Activated CD4-positive, alpha-beta memory T cell treated with anti-CD3 and anti-CD28 coated beads for 36 hours (primary cell): Measurements from ENCODE around the gene MRPL17. TPM values are rescaled to one million over a fixed set of nuclear protein-coding genes. Genes with fewer than 3 reads are reported as not detected.
"Not testable (repeated sequence)": the region's sequence is repeated elsewhere in the genome, so short reads cannot be mapped to it uniquely, and the experiment has no call there.

Source experiments
- CTCF ChIA-PET: fragments of 350-600 bp; sonication (Branson Sonifier 250); formaldehyde crosslinking; loops from one replicate; lab custom pipeline; 2021; ENCODE audit warnings: antibody characterized with exemption, inconsistent platforms; lab: Charles Lee
- POLR2A ChIA-PET: fragments of 350-600 bp; sonication (Branson Sonifier 250); formaldehyde crosslinking; loops from one replicate; lab custom pipeline; 2021; ENCODE audit warnings: antibody characterized with exemption; lab: Charles Lee
- DNase-seq: peaks from one replicate; pipeline ENCODE4 v3.0.0-alpha.2; 2020
- H3K27ac Mint-ChIP-seq: one replicate; pipeline ENCODE4 v1.8.0; 2021; ENCODE audit warnings: mixed read lengths
- H3K27me3 Mint-ChIP-seq: one replicate; pipeline ENCODE4 v1.8.0; 2021; ENCODE audit warnings: mixed read lengths
- H3K36me3 Mint-ChIP-seq: one replicate; pipeline ENCODE4 v1.8.0; 2021; ENCODE audit warnings: mixed read lengths
- H3K4me1 Mint-ChIP-seq: one replicate; pipeline ENCODE4 v1.8.0; 2021; ENCODE audit warnings: low read depth, mixed read lengths
- H3K4me3 Mint-ChIP-seq: one replicate; pipeline ENCODE4 v1.8.0; 2021; ENCODE audit warnings: mild to moderate bottlenecking, mixed read lengths
- H3K9me3 Mint-ChIP-seq: one replicate; pipeline ENCODE4 v1.8.0; 2021; ENCODE audit warnings: mixed read lengths
- intact Hi-C: fragments of 100-400 bp; cut with micrococcal nuclease; formaldehyde crosslinking; loops from one replicate; pipeline ENCODE4 v1.15.1; 2023
- total RNA-seq, 2 experiments: library from RNA; stranded (reverse); gene quantifications; one replicate each; pipeline ENCODE4 v1.2.3, GENCODE V29; 2021

MRPL17 gene
- 100 to 1,000 TPM in 1 of 2 experiments, 10 to 100 TPM in 1; 98.5 to 102 TPM for total RNA-seq

DNA sequence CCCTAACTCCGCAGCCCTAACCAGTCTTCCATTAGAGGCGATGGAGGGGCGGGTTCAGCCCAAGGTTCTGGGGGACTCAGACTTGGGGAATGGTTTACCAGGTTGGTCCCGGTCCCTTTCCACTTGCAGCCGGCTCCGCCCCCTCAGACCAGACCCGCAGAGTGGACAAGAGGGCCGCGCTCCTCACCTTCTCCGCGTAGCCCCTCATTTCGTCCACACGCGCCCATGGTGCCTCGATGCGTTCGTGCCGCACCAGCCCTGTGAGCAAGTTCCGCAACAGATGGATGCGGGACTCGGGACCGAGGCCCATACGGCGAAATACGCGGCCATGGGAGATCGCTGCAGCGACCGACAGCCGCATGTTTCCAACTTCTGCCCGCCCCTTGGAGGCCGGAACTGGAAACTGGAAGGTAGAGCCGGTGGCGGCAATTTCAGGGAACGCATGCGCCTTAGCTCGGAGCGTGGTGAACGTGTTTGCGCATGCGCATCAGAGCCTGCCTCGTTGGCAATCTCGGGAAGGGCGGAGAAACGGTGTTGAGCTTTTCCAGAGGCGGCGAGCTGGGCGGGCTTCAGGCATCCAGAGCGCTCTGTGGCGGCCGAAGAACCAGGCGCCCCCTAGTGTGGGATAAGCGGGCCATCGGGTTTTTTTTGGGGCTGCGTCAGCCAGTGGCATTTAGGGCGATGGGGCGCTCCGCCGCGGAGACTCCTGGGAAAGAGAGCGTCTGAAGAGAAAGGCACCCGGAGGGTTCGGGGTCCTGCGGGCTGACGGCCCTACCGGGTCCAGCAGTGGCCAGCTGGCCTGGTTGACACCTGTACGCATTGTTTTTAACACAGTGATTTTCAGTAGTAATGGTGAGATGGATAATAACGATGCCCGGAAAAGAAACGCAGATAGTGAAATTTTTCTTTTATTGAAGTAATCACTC lies at the start of gene MRPL17:
TSS of gene MRPL17 (minus strand) at position 405 of the 926 bp plus-strand sequence. CDS start at position 361, 44 bp downstream.
- CTCF ChIA-PET: interaction anchor here (0.6 to 3.9 kb wide), 45 partner anchors 10 to 304 kb away, joined by 3 to 36 read pairs (median 5); partner anchors contain the start of genes APBB1, ARFIP2, ILK and RRP8
- DNase-seq: peak; percentile 100
- Mint-ChIP-seq H3K27ac (peak within 1 kb of the TSS; percentile 95), H3K4me1 (peaks cover 36% of the 10 kb centered on the region), H3K36me3 (peaks cover 37% of the 10 kb centered on the region), H3K9me3 (no peaks in the 10 kb centered on the region), H3K27me3 (no peaks in the 10 kb centered on the region), H3K4me3 (peak within 1 kb of the TSS; percentile 99)
- intact Hi-C loops: loop anchor here (1.0 to 10.0 kb wide), 12 partner anchors 11 to 449 kb away; partner anchors contain the start of genes APBB1, ARFIP2, FHIP1B and TIMM10B
- POLR2A ChIA-PET: interaction anchor here (0.8 to 2.7 kb wide), 19 partner anchors 13 to 293 kb away, joined by 3 to 20 read pairs (median 3); partner anchors contain the start of genes ILK, RRP8, SMPD1 and TPP1

DNA sequence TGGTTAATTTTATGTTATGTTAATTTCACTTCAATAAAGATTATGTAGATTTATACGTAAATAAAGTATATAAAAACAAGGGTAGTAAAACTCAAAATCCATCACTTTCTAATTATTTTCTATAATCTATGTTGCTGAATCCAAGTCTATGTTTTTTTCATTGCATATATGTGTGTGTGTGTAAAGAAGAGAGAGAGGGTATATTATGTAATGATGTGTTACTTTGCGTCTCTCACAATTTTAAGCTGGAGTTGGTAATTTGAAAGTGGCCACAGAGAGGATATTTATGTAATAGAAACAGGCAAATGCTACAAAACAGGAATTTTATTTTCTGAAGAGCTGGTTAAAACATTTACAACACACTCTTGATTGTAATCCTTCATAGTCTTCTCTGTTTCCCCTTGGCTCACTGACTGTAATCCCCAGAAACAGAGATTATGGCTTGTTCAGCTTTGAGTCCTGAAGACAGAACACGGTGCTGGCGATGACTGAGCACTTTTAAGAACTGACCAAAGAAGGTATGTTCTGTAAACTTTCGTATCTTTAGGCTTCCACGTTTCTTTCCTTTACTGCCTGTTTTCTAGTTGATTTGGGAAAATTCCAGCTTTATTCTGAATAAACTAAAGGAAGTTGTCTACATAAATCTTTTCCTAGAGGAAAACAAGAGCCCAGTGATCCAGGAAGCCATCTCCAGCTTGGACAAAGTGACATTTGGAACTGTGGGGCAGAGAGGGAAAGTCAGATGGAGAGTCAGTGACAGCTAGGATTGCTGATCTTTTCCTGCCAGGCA lies 45.0 kb upstream of the MRPL17 start:
- no peak overlapping the region for H3K4me3 Mint-ChIP-seq
- peaks cover 5% of the 10 kb centered on the region for H3K9me3 Mint-ChIP-seq
- H3K27me3 Mint-ChIP-seq: no peaks in the 10 kb centered on the region
- POLR2A ChIA-PET: interaction anchor here (0.6 to 1.3 kb wide), 2 partner anchors 21 to 34 kb away, joined by 4 read pairs; no protein-coding TSS in a partner anchor
- peaks cover 77% of the 10 kb centered on the region for H3K4me1 Mint-ChIP-seq
- intact Hi-C loops: no loop called here
- CTCF ChIA-PET: interaction anchor here (0.8 to 4.2 kb wide), 6 partner anchors 9 to 30 kb away, joined by 3 to 39 read pairs (median 10); no protein-coding TSS in a partner anchor
- peak overlapping the region; percentile 52 for H3K27ac Mint-ChIP-seq
- H3K36me3 Mint-ChIP-seq: peaks cover 23% of the 10 kb centered on the region
- no peak for DNase-seq

DNA sequence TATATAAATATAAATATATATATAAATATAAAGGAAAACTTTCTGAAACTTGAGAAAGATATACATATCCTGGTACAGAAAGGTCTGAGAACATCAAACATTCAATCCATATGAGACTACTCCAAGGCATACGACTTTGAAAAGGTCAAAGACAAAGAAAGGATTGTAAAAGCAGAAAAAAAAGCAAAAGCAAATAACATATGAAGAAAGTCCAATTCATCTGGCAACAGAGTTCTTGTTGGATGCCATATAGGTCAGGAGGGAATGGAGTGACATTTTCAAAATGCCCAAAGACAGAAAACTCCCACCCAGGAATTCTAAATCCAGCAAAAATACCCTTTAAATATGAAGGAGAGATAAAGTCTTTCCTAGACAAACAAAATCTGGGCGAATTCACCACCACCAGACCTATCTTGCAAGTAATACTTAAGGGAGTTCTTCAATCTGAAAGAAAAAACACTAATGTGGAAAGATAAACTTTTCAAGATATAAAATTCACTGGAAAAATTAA lies 42.3 kb upstream of the MRPL17 start:
- intact Hi-C loops: no loop called here
- H3K9me3 Mint-ChIP-seq: peaks cover 2% of the 10 kb centered on the region
- POLR2A ChIA-PET: interaction anchor here (1.0 kb wide), 1 partner anchor 8 kb away, joined by 3 read pairs; no protein-coding TSS in a partner anchor
- no peak overlapping the region for H3K4me3 Mint-ChIP-seq
- H3K27ac Mint-ChIP-seq: peak overlapping the region; percentile 61
- DNase-seq: no peak
- peaks cover 88% of the 10 kb centered on the region for H3K4me1 Mint-ChIP-seq
- no peaks in the 10 kb centered on the region for H3K27me3 Mint-ChIP-seq
- CTCF ChIA-PET: interaction anchor here (0.8 to 0.9 kb wide), 2 partner anchors 14 to 30 kb away, joined by 3 to 5 read pairs; no protein-coding TSS in a partner anchor
- H3K36me3 Mint-ChIP-seq: peaks cover 37% of the 10 kb centered on the region

DNA sequence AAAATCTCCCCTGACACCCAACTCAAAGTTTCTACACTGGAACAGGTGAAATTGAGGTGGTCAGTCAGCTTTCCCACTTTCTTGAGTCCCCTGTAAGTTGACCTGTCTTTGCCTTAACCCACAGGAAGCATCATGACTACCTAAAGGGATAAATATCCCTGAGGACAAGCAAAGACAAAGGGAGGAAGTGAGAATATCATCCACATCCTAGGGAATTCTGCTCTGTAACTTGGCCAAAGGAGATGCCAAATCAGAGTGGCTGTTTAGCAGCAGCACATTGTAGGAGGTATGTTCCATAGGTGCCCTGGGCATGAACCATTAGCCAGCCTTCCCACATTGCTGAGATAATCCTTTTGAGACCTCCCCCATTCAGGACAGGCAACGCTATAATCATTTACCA lies 40.9 kb upstream of the MRPL17 start:
- no peak for DNase-seq
- no peaks in the 10 kb centered on the region for H3K27me3 Mint-ChIP-seq
- H3K4me3 Mint-ChIP-seq: no peak overlapping the region
- CTCF ChIA-PET: interaction anchor here (0.6 to 3.6 kb wide), 4 partner anchors 13 to 33 kb away, joined by 3 to 14 read pairs (median 4); no protein-coding TSS in a partner anchor
- intact Hi-C loops: no loop called here
- H3K4me1 Mint-ChIP-seq: peaks cover 92% of the 10 kb centered on the region
- POLR2A ChIA-PET: no interaction called here
- no peak overlapping the region for H3K27ac Mint-ChIP-seq
- peaks cover 4% of the 10 kb centered on the region for H3K9me3 Mint-ChIP-seq
- H3K36me3 Mint-ChIP-seq: peaks cover 43% of the 10 kb centered on the region

DNA sequence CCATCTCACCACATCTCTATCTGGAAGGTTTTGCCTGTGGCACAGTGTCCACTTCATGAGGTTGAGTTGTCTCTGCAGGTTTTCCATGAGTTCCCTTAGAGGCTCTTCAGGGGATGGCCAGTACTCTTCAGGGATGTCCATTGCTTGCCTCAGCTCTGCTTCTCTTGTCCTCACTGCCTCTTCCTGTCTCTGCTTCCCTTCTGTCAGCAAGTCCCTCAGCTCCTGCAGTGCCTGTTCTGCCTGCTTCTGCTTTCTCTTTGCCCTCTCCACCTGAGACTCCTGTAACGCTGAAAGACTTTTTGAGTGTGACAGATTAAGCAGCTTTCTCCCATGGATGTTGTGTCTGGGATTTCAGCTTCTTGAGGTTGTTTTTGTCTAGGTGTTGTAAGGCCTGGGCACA lies 38.2 kb upstream of the MRPL17 start:
- peaks cover 45% of the 10 kb centered on the region for H3K36me3 Mint-ChIP-seq
- peaks cover 79% of the 10 kb centered on the region for H3K4me1 Mint-ChIP-seq
- H3K4me3 Mint-ChIP-seq: no peak overlapping the region
- no peak for DNase-seq
- intact Hi-C loops: no loop called here
- CTCF ChIA-PET: interaction anchor here (0.7 to 3.6 kb wide), 7 partner anchors 11 to 342 kb away, joined by 3 to 15 read pairs (median 5); no protein-coding TSS in a partner anchor
- no peaks in the 10 kb centered on the region for H3K27me3 Mint-ChIP-seq
- peaks cover 19% of the 10 kb centered on the region for H3K9me3 Mint-ChIP-seq
- POLR2A ChIA-PET: interaction anchor here (1.3 kb wide), 1 partner anchor 26 kb away, joined by 4 read pairs; no protein-coding TSS in a partner anchor
- peak overlapping the region; percentile 35 for H3K27ac Mint-ChIP-seq

DNA sequence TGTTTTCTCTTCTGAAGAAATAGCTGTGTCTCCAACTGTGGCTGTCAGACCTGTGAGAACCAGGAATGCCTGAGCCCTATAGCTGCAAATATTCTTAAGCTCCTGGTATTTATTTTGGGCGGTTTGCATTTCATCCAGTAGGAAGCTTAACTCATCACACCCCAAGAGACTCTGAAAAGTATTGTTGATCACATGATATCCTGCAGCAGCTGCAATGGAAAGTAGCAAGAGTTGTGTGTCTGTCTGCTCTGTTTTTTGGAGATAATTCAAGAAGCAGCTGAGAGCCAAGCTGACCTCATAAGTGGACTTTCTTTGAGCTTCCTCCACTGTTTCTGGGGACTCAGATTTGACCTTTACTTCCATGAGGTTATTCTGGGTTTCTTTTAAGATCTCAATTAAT lies 36.4 kb upstream of the MRPL17 start:
- ChIA-PET POLR2A (no interaction called here), CTCF (interaction anchor here (0.9 to 6.7 kb wide), 6 partner anchors 9 to 38 kb away, joined by 4 to 37 read pairs (median 6); no protein-coding TSS in a partner anchor)
- H3K9me3 Mint-ChIP-seq: peaks cover 19% of the 10 kb centered on the region
- intact Hi-C loops: no loop called here
- no peak overlapping the region for H3K27ac Mint-ChIP-seq
- peaks cover 50% of the 10 kb centered on the region for H3K36me3 Mint-ChIP-seq
- H3K4me1 Mint-ChIP-seq: peaks cover 71% of the 10 kb centered on the region
- no peak for DNase-seq
- H3K27me3 Mint-ChIP-seq: no peaks in the 10 kb centered on the region
- H3K4me3 Mint-ChIP-seq: no peak overlapping the region

DNA sequence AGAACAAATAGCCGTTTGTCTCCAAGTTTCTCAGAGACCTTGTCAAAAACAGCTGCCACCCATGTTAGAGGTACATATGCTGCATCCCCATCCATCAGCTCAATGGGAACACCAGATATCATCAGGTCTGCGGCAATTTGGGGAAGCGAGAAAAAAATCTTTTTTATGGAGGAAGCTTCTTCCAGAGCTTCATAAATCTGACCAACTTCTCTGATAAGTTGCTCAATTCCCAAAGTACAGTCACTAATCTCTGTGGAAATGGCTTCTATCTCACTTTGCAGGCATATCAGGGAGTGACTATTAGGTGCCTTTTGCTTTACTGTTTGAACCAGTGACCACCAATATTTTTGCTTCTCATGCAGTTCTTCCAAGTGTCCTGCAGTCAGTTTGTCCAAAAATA lies 34.3 kb upstream of the MRPL17 start:
- no peaks in the 10 kb centered on the region for H3K27me3 Mint-ChIP-seq
- no peak overlapping the region for H3K27ac Mint-ChIP-seq
- ChIA-PET CTCF (interaction anchor here (4.9 to 6.7 kb wide), 2 partner anchors 12 to 39 kb away, joined by 37 to 39 read pairs; no protein-coding TSS in a partner anchor), POLR2A (no interaction called here)
- H3K36me3 Mint-ChIP-seq: peaks cover 42% of the 10 kb centered on the region
- intact Hi-C loops: no loop called here
- no peak for DNase-seq
- H3K9me3 Mint-ChIP-seq: peaks cover 17% of the 10 kb centered on the region
- no peak overlapping the region for H3K4me3 Mint-ChIP-seq
- H3K4me1 Mint-ChIP-seq: peaks cover 53% of the 10 kb centered on the region

DNA sequence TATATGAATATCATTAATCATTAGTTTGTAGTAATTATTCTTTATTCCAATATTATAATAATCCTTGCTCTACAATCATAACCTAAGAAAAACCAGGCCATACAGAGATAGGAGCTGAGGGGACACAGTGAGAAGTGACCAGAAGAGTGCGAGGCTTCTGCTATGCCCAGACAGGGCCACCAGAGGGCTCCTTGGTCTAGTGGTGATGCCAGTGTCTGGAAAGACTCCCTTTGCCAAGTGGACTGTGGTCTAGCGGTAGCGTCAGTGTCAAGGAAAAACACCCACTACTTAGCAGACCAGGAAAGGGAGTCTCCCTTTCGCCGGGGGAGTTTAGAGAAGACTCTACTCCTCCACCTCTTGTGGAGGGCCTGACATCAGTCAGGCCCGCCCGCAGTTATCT lies 28.4 kb upstream of the MRPL17 start:
- POLR2A ChIA-PET: not testable (repeated sequence)

DNA sequence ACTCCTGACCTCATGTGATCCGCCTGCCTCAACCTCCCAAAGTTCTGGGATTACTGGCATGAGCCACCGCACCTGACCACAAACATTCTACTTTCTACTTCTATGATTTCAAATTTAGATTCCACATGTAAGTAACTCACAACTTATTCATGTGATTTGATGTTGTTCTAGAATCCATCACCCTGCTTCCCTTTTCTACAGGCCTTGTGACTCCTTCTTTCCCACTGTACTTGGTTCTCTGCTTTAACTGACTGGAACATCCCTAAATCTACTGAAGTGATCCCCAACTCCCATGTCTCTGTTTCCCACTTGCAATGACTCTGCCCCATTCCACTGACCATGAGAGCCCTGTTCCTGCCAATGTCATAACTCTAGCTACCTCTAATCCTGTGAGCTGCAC lies 25.7 kb upstream of the MRPL17 start:
- H3K27me3 Mint-ChIP-seq: no peaks in the 10 kb centered on the region
- H3K4me3 Mint-ChIP-seq: no peak overlapping the region
- H3K36me3 Mint-ChIP-seq: no peaks in the 10 kb centered on the region
- H3K9me3 Mint-ChIP-seq: no peaks in the 10 kb centered on the region
- ChIA-PET POLR2A (no interaction called here), CTCF (interaction anchor here (1.6 to 5.3 kb wide), 3 partner anchors 29 to 330 kb away, joined by 4 to 68 read pairs (median 19); no protein-coding TSS in a partner anchor)
- H3K27ac Mint-ChIP-seq: peak overlapping the region; percentile 75
- intact Hi-C loops: no loop called here
- DNase-seq: no peak
- H3K4me1 Mint-ChIP-seq: peaks cover 18% of the 10 kb centered on the region

More for the DNA sequence above, 28.4 kb upstream of the MRPL17 start:
- not testable (repeated sequence) for H3K27ac Mint-ChIP-seq, H3K9me3 Mint-ChIP-seq, H3K4me3 Mint-ChIP-seq, H3K27me3 Mint-ChIP-seq
- CTCF ChIA-PET: interaction anchor here (0.6 to 5.3 kb wide), 7 partner anchors 9 to 187 kb away, joined by 3 to 68 read pairs (median 4); no protein-coding TSS in a partner anchor
- H3K36me3 Mint-ChIP-seq: peaks cover 10% of the 10 kb centered on the region
- H3K4me1 Mint-ChIP-seq: peaks cover 17% of the 10 kb centered on the region
- intact Hi-C loops: loop anchor here (1.0 to 2.0 kb wide), 2 partner anchors 27 to 46 kb away; no protein-coding TSS in a partner anchor
- peak; percentile 62 for DNase-seq

DNA sequence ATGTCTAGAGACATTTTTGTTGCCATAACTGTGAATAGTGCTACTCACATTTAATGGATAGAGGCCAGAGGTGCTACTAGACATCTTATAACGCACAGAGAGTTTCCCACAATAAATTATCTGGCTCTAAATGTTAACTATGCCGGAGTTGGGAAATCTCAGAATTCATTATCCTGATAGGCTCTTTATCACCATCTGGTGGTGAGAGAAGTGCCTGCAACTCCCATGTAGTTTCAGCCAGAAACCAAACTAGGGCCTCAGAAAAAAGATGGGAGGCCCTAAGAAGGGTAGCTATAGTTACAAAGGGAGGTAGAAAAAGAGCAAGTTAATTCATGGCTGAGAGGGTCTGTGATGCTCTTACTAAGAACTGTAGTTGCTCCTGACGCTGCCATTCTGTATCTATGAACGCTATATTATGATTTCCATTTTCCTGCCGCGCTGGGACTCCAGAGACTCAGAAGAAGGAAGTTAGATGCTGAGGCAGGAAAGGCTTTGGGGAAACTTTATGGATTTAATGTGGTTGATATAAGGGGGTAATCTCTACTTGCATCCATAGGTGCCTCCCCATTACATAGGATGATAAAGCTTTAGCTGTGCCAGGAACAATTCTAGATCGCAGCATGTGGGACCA lies 22.9 kb upstream of the MRPL17 start:
- peak overlapping the region; percentile 57 for H3K27ac Mint-ChIP-seq
- CTCF ChIA-PET: interaction anchor here (0.6 to 5.1 kb wide), 40 partner anchors 10 to 343 kb away, joined by 3 to 55 read pairs (median 5); partner anchors contain the start of genes ILK, MRPL17 and TPP1
- no peaks in the 10 kb centered on the region for H3K9me3 Mint-ChIP-seq
- peaks cover 18% of the 10 kb centered on the region for H3K4me1 Mint-ChIP-seq
- POLR2A ChIA-PET: no interaction called here
- no peaks in the 10 kb centered on the region for H3K27me3 Mint-ChIP-seq
- peak; percentile 53 for DNase-seq
- intact Hi-C loops: loop anchor here (1.0 to 2.0 kb wide), 6 partner anchors 12 to 327 kb away; partner anchors contain the start of gene MRPL17
- no peaks in the 10 kb centered on the region for H3K36me3 Mint-ChIP-seq
- no peak overlapping the region for H3K4me3 Mint-ChIP-seq
